Hepatocyte (in vitro differentiated cells): ENCODE data around the gene LRRFIP1. TPM values are rescaled to one million over a fixed set of nuclear protein-coding genes. Genes with fewer than 3 reads are reported as not detected.

ENCODE experiments used
- DNase-seq: peaks from one replicate; pipeline ENCODE4 v3.0.0-alpha.2; 2016; ENCODE audit warnings: low spot score
- H2AFZ ChIP-seq: fragments of 200-600 bp; sonication (generic); 2 replicates; pipeline ENCODE4 v1.6.0; 2016; ENCODE audit warnings: antibody characterized with exemption, mild to moderate bottlenecking
- H3K27ac ChIP-seq: fragments of 200-600 bp; sonication (generic); 2 replicates; pipeline ENCODE4 v1.5.1; 2016; ENCODE audit warnings: mild to moderate bottlenecking
- H3K27me3 ChIP-seq: fragments of 200-600 bp; sonication (generic); 2 replicates; pipeline ENCODE4 v1.6.1; 2016
- H3K36me3 ChIP-seq: fragments of 200-600 bp; sonication (generic); replicated peaks from 2 replicates; pipeline ENCODE4 v1.5.1; 2016; ENCODE audit warnings: low read depth; ENCODE audit not compliant: insufficient read depth
- H3K4me1 ChIP-seq: fragments of 200-600 bp; sonication (generic); 2 replicates; pipeline ENCODE4 v1.5.1; 2016; ENCODE audit warnings: mild to moderate bottlenecking, moderate library complexity; ENCODE audit not compliant: insufficient read depth
- H3K4me2 ChIP-seq: fragments of 200-600 bp; sonication (generic); 2 replicates; pipeline ENCODE4 v1.6.0; 2016
- H3K4me3 ChIP-seq: fragments of 200-600 bp; sonication (generic); 2 replicates; pipeline ENCODE4 v1.5.1; 2016; ENCODE audit warnings: mild to moderate bottlenecking
- H3K79me2 ChIP-seq: fragments of 200-600 bp; sonication (generic); 2 replicates; pipeline ENCODE4 v1.6.0; 2017; ENCODE audit warnings: mild to moderate bottlenecking
- H3K9me2 ChIP-seq: fragments of 200-600 bp; sonication (generic); replicated peaks from 2 replicates; pipeline ENCODE4 v1.6.0; 2017; ENCODE audit warnings: mild to moderate bottlenecking; ENCODE audit not compliant: insufficient read depth
- H3K9me3 ChIP-seq: fragments of 200-600 bp; sonication (generic); 2 replicates; pipeline ENCODE4 v1.5.1; 2016; ENCODE audit warnings: low read depth, mild to moderate bottlenecking
- H4K20me1 ChIP-seq: fragments of 200-600 bp; sonication (generic); 2 replicates; pipeline ENCODE4 v1.6.0; 2016; ENCODE audit warnings: mild to moderate bottlenecking; ENCODE audit not compliant: insufficient read depth, poor library complexity, severe bottlenecking
- CTCF ChIP-seq: fragments of 200-600 bp; sonication (generic); IDR thresholded peaks from 2 replicates; pipeline ENCODE4 v1.5.1; 2016; ENCODE audit warnings: antibody characterized with exemption, mild to moderate bottlenecking; ENCODE audit not compliant: poor library complexity
- EZH2 ChIP-seq: fragments of 200-600 bp; sonication (generic); IDR thresholded peaks from 2 replicates; pipeline ENCODE4 v1.6.1; 2016; ENCODE audit warnings: antibody characterized with exemption, mild to moderate bottlenecking, borderline replicate concordance
- EZH2phosphoT487 ChIP-seq: fragments of 200-600 bp; sonication (generic); IDR thresholded peaks from one replicate; pipeline ENCODE4 v1.6.1; 2018; ENCODE audit warnings: antibody characterized with exemption, mild to moderate bottlenecking, low read depth, moderate library complexity; ENCODE audit not compliant: unreplicated experiment, severe bottlenecking
- WGBS: methylation state at CpG from one replicate; pipeline ENCODE4 v1.1.6; 2016; ENCODE audit warnings: low lambda C conversion rate; ENCODE audit errors: missing lambda C conversion rate; 5-methylcytosine and 5-hydroxymethylcytosine counted together
- polyA plus RNA-seq: library from polyadenylated mRNA; unstranded; fragments of >200 nt; fragmentation: Nextera tagmentation; extraction: Ambion mirVana; gene quantifications from 2 replicates; pipeline ENCODE4 v1.2.1, GENCODE V29; 2016
- total RNA-seq: library from RNA; depleted of rRNA; stranded (reverse); fragments of >200 nt; gene quantifications from 2 replicates; pipeline ENCODE4 v1.2.3, GENCODE V29; 2014

Gene LRRFIP1
- total and polyA plus RNA-seq, 2 experiments from 2014 or later = 42.7 to 64.1 TPM

DNA sequence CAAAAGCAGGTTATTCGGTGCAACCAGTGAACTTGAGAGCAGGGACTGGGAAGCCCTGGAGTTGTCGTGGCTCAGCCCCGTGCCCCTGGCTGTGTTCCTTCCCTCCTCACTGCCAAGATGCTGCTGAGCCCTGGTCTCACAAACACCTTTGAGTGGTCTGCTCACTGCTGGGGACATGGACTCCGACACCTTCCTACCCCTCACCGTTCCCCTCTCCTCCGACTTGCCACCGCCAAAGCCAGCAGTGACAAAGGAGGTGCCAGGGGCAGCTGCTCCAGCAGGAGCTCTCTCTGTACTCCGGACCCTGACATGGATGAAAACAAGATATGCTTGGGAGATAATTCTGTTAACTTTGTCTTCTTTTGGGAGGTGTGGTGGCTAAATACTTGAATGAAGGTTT lies 17.9 kb downstream of the LRRFIP1 start:
- 89% methylated on average over 8 of the region's 8 CpGs for WGBS
- H3K36me3 ChIP-seq = no peaks in the 10 kb centered on the region
- no peaks in the 10 kb centered on the region for H3K9me2 ChIP-seq
- no peak overlapping the region for H3K4me2 ChIP-seq
- no peaks in the 10 kb centered on the region for H4K20me1 ChIP-seq
- no peaks in the 10 kb centered on the region for H3K9me3 ChIP-seq
- H3K27ac ChIP-seq = no peak overlapping the region
- H3K4me3 ChIP-seq = no peak overlapping the region
- no peak for DNase-seq
- no peak overlapping the region for H2AFZ ChIP-seq
- no peak for TF ChIP-seq EZH2
- TF ChIP-seq CTCF = no peak
- no peak for TF ChIP-seq EZH2phosphoT487
- H3K4me1 ChIP-seq = no peaks in the 10 kb centered on the region
- H3K79me2 ChIP-seq = peaks cover 23% of the 10 kb centered on the region
- H3K27me3 ChIP-seq = no peaks in the 10 kb centered on the region

DNA sequence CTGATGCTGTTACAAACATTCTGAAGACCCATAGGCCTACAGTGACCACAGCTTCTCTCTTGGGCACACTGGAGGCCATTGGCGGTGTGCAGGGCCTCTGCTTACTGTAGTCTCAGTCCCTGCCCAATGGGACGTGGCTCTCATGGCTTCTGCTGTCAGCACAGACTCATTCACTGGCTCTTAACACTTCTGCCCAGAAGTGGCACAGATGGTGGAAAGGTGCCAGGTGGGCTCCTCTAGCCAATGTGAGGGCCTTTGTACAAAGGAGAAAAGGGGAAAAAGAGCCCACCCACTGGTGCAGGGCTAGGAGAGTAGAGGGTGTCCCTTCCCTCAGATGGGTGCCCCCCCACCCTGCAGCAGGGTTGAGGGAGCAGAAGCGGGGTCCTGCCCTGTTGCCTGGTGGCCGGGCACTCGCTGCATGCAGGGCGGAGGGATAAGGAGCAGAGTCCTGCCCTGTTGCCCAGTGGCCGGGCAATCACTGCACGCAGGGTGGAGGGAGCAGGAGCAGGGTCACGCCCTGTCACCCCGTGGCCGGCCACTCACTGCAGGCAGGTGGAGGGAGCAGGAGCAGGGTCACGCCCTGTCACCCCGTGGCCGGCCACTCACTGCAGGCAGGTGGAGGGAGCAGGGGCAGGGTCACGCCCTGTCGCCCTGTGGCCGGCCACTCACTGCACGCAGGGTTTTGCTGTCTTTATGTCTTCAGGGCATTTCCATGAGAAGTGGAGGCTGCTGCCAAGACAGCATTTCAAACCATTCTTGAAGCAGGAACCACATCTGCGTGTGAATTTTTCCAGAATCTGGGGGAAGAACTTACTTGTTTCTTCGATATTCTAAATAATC lies 20.0 kb downstream of the LRRFIP1 start:
- WGBS = 90% methylated on average over 20 of the region's 20 CpGs
- no peaks in the 10 kb centered on the region for H3K9me3 ChIP-seq
- no peaks in the 10 kb centered on the region for H3K9me2 ChIP-seq
- no peak overlapping the region for H3K4me3 ChIP-seq
- no peaks in the 10 kb centered on the region for H4K20me1 ChIP-seq
- no peak for DNase-seq
- no peaks in the 10 kb centered on the region for H3K36me3 ChIP-seq
- no peak overlapping the region for H3K4me2 ChIP-seq
- no peaks in the 10 kb centered on the region for H3K4me1 ChIP-seq
- no peak overlapping the region for H3K27ac ChIP-seq
- H2AFZ ChIP-seq = no peak overlapping the region
- no peaks in the 10 kb centered on the region for H3K27me3 ChIP-seq
- TF ChIP-seq EZH2phosphoT487 (no peak), EZH2 (no peak), CTCF (no peak)
- peaks cover 9% of the 10 kb centered on the region for H3K79me2 ChIP-seq

GRCh38 chr2:237648016-237648381 lies 20.6 kb downstream of the LRRFIP1 start:
- DNase-seq = no peak
- Histone ChIP-seq H3K9me3 (no peaks in the 10 kb centered on the region), H3K27me3 (no peaks in the 10 kb centered on the region), H3K27ac (no peak overlapping the region), H3K4me3 (no peak overlapping the region), H3K79me2 (peaks cover 4% of the 10 kb centered on the region), H2AFZ (no peak overlapping the region), H3K4me1 (no peaks in the 10 kb centered on the region), H3K9me2 (no peaks in the 10 kb centered on the region), H3K36me3 (no peaks in the 10 kb centered on the region), H4K20me1 (no peaks in the 10 kb centered on the region), H3K4me2 (no peak overlapping the region)
- 85% methylated on average over 9 of the region's 9 CpGs for WGBS
- TF ChIP-seq EZH2phosphoT487 (no peak), EZH2 (no peak), CTCF (no peak)
